Measurements from ENCODE around the gene GATA2. TPM values are rescaled to one million over a fixed set of nuclear protein-coding genes. Genes with fewer than 3 reads are reported as not detected.
A peak's percentile ranks its signal among the peaks of the same experiment; 100 is the strongest.

The GATA2 gene
- total RNA-seq, 6 donors from 2014 or later = 17.8 to 97.0 (median 63.0) TPM

DNA sequence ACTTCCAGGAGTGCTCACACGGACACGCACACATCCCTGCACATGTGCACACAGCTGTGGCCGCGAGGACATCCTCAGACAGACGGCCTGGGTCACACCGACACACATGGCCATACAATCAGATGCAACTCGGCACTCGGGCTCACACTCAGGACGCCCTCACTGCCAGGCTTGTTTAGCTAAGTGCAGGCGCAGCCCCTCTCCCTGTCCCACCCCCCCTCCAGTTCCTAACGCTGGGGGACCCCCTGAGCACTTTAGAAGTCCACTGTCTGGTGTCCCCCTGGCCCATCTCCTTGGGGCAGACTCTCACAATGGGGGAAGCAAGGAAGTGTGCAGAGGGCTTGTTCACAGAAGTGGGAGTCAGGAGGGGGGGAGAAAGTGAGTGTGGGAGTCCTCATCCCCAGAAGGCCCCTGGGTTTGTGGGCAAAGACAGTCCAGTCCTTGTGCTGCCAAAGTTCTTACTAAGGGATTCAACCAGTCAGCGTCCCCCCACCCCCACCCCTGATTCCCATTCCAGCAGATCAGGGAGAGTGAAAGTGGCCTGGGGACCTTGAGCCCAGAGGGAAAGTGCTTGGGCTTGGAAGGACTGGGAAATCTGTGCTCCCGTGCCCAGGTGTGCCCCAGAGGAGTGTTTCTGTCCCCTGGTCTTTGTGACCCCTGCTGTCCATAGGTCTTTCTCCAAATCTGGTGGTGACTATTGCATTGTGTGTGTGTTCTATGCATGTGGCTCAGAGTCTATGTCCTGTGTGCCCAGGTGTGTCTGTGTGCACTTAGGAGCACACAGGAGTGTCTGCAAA, 767 bp upstream of the GATA2 start:
- Histone ChIP-seq H3K36me3 (peaks cover 0 to 10% (median 2%) of the 10 kb centered on the region in 4 donors), H3K4me1 (peaks cover 33 to 76% (median 44%) of the 10 kb centered on the region in 4 donors), H3K27ac (peak overlapping the region; percentile 89 to 94 (median 90)), H3K27me3 (peaks cover 0 to 68% (median 44%) of the 10 kb centered on the region in 4 donors), H3K4me3 (peak overlapping the region in 3 of 4 donors; percentile 52 to 69 (median 63)), H3K9me3 (no peaks in the 10 kb centered on the region)
- DNase-seq = peak in 1 of 2 donors; percentile 19
- WGBS, 2 donors = 20 to 27% methylated on average over 1 to 13 of the region's 13 CpGs
- no peak for ATAC-seq (ENCODE audit: low FRiP score in 2 of 2)
- TF ChIP-seq CTCF (IDR thresholded peaks at IDR 0.05) = no peak
- TF ChIP-seq EP300 (IDR thresholded peaks at IDR 0.05) = no peak
- TF ChIP-seq POLR2AphosphoS5 (IDR thresholded peaks at IDR 0.05) = no peak
- TF ChIP-seq POLR2A (IDR thresholded peaks at IDR 0.05) = no peak

DNA sequence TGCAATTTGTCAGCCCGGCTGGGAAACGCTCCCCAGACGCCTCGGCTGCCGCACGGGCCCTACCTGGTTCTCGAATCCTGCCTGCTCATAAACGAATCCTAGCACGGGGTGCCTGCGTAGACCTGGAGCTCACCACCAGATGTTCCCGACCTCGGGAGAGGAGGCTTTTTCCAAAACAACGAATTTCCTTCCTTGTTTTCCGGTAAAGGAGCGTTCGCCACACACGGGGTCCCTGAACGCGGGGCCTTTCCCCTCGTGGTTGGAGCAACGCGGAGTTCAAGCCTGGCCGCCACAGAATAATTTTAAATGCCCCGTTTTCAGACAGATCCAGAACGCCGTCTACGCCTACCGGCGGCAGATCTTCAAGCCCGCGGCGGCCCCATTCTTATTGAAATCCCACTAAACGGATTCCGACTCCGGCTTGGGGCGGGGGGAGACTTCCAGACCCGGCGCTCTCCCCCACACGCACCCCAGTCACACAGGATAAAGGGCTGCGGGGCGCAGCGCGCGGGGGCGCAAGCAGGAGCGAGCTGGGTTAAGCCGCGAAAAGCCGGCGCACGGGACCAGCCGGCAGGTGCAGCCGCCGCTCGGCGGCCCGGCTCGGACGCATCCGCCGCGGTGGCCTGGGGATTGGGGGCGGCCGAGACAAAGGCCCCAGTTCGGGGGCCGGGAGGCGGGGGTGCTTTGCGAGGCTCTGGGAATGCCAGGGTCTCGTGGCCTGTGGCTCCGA, 895 bp downstream of the GATA2 start:
- TF ChIP-seq CTCF (IDR thresholded peaks at IDR 0.05) = no peak
- no peak for TF ChIP-seq POLR2A (IDR thresholded peaks at IDR 0.05)
- no peak for TF ChIP-seq EP300 (IDR thresholded peaks at IDR 0.05)
- peaks cover 38 to 81% (median 51%) of the 10 kb centered on the region in 4 donors for H3K4me1 ChIP-seq
- no peaks in the 10 kb centered on the region for H3K9me3 ChIP-seq
- H3K4me3 ChIP-seq = peak overlapping the region; percentile 8 to 69 (median 58)
- 4 to 6% methylated on average over 7 to 61 of the region's 70 CpGs for WGBS, 2 donors
- peak; percentile 18 to 85 for DNase-seq
- ATAC-seq (ENCODE audit: low FRiP score in 2 of 2) = no peak
- H3K27ac ChIP-seq = peak overlapping the region; percentile 89 to 94 (median 90)
- H3K27me3 ChIP-seq = peaks cover 0 to 78% (median 54%) of the 10 kb centered on the region in 4 donors
- peaks cover 0 to 10% (median 2%) of the 10 kb centered on the region in 4 donors for H3K36me3 ChIP-seq

- peaks cover 0 to 13% (median 2%) of the 10 kb centered on the region in 4 donors for H3K36me3 ChIP-seq
- ATAC-seq (ENCODE audit: low FRiP score in 2 of 2) = no peak
- peaks cover 39 to 81% (median 52%) of the 10 kb centered on the region in 4 donors for H3K4me1 ChIP-seq
- DNase-seq = peak; percentile 20 to 82
- H3K9me3 ChIP-seq = no peaks in the 10 kb centered on the region
- H3K4me3 ChIP-seq = peak overlapping the region; percentile 8 to 69 (median 58)
- H3K27me3 ChIP-seq = peaks cover 0 to 78% (median 54%) of the 10 kb centered on the region in 4 donors
- H3K27ac ChIP-seq = peak overlapping the region; percentile 89 to 94 (median 90)
- TF ChIP-seq POLR2A (IDR thresholded peaks at IDR 0.05) (no peak), EP300 (IDR thresholded peaks at IDR 0.05) (no peak), POLR2AphosphoS5 (IDR thresholded peaks at IDR 0.05) (no peak), CTCF (IDR thresholded peaks at IDR 0.05) (no peak)
- WGBS, 2 donors = 12% methylated on average over 19 of the region's 19 CpGs; no CpG with 5 or more reads in 1 of the 2 donors
These were observed 1.4 kb downstream of the GATA2 start for GRCh38 chr3:128491691-128491940.

- peaks cover 0 to 18% (median 3%) of the 10 kb centered on the region in 4 donors for H3K36me3 ChIP-seq
- peak overlapping the region; percentile 89 to 94 (median 90) for H3K27ac ChIP-seq
- peak overlapping the region; percentile 8 to 69 (median 58) for H3K4me3 ChIP-seq
- DNase-seq = no peak
- peaks cover 0 to 79% (median 56%) of the 10 kb centered on the region in 4 donors for H3K27me3 ChIP-seq
- H3K4me1 ChIP-seq = peaks cover 40 to 79% (median 54%) of the 10 kb centered on the region in 4 donors
- H3K9me3 ChIP-seq = no peaks in the 10 kb centered on the region
- whole genome bisulfite sequencing, 2 donors = 10 to 13% methylated on average over 12 to 23 of the region's 23 CpGs
- TF ChIP-seq POLR2AphosphoS5 (IDR thresholded peaks at IDR 0.05) = no peak
- TF ChIP-seq CTCF (IDR thresholded peaks at IDR 0.05) = no peak
- TF ChIP-seq POLR2A (IDR thresholded peaks at IDR 0.05) = no peak
- no peak for TF ChIP-seq EP300 (IDR thresholded peaks at IDR 0.05)
- no peak for ATAC-seq (ENCODE audit: low FRiP score in 2 of 2)
These were observed 1.9 kb downstream of the GATA2 start for GRCh38 chr3:128490915-128491690.
